ENCODE data around the gene CNTLN. TPM values are rescaled to one million over a fixed set of nuclear protein-coding genes. Genes with fewer than 3 reads are reported as not detected.

The CNTLN gene
- total and polyA plus RNA-seq, 2 of the 13 experiments (the other 11 are each of a cell fraction or from before 2014, with no cell fraction given) = 1.5 to 5.7 TPM

DNA sequence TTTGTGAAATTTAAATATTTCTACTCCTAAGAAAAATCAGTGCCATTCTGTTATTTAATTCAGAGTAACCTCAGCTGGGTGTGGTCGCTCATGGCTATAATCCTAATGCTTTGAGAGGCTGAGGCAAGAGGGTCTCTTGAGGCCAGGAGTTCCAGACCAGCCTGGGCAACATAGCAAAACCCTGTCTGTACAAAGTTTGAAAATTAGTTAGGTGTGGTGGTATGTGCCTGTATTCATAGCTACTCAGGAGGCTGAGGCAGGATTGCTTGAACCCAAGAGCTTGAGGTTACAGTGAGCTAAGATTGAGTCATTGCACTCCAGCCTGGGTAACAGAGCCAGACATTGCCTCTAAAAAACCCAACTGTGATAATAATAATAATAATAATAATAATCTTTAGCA lies 44.8 kb upstream of the CNTLN start:
- no peak overlapping the region for H3K4me3 ChIP-seq (replicated peaks in 1 of 3; ENCODE audit: insufficient read depth in 1 of 3, low read depth in 2 of 3, low read length in 3 of 3)
- FAIRE-seq = no peak
- no peaks in the 10 kb centered on the region for H4K20me1 ChIP-seq (ENCODE audit: insufficient read depth, low read length)
- no peak for DNase-seq (ENCODE audit: low spot score)
- no peaks in the 10 kb centered on the region for H3K4me1 ChIP-seq (ENCODE audit: insufficient read depth, low read length)
- WGBS (ENCODE audit: low lambda C conversion rate) = 0% methylated on average over 1 of the region's 1 CpG
- no peak overlapping the region for H3K27ac ChIP-seq (ENCODE audit: extremely low read length, insufficient read depth, low read length)
- no peaks in the 10 kb centered on the region for H3K36me3 ChIP-seq (replicated peaks in 1 of 2; ENCODE audit: control insufficient read depth in 1 of 2, insufficient read depth in 2 of 2, low read length in 2 of 2)
- ChIA-PET CTCF (ENCODE audit: low intra/inter-chr PET ratio, low total read pairs) (no interaction called here), POLR2A (no interaction called here)
- intact Hi-C loops (cut with micrococcal nuclease; ENCODE audit: unreplicated experiment) = no loop called here
- no TSS peak for BruUV-seq (replicated peaks)
- no peaks in the 10 kb centered on the region for H3K79me2 ChIP-seq (ENCODE audit: insufficient read depth, low read length)
- no peaks in the 10 kb centered on the region for H3K9me3 ChIP-seq (ENCODE audit: low read length)
- no peak overlapping the region for H2AFZ ChIP-seq (ENCODE audit: low read length)
- no peak for ATAC-seq
- no peaks in the 10 kb centered on the region for H3K27me3 ChIP-seq (ENCODE audit: control insufficient read depth in 1 of 2, insufficient read depth in 2 of 2, low read length in 2 of 2)
- H3K9ac ChIP-seq (ENCODE audit: insufficient read depth, low read depth, low read length) = no peak overlapping the region
- in situ Hi-C loops (cut with HindIII; ENCODE audit: extremely low pct_ligation_motif_present, low pct_unique_long_range_greater_than_20kb) = no loop called here
- no peak overlapping the region for H3K4me2 ChIP-seq (ENCODE audit: low read depth, low read length)
- TF ChIP-seq, protein P1, sequence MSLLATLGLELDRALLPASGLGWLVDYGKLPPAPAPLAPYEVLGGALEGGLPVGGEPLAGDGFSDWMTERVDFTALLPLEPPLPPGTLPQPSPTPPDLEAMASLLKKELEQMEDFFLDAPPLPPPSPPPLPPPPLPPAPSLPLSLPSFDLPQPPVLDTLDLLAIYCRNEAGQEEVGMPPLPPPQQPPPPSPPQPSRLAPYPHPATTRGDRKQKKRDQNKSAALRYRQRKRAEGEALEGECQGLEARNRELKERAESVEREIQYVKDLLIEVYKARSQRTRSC (CRISPR knock-in tag; IDR thresholded peaks at IDR 0.05; ENCODE audit: low read depth) = no peak
- no peak for TF ChIP-seq MED1 (CRISPR knock-in tag; IDR thresholded peaks at IDR 0.05)
- TF ChIP-seq ZNF720 (CRISPR knock-in tag; IDR thresholded peaks at IDR 0.05) = no peak
- TF ChIP-seq DR1 (CRISPR knock-in tag; IDR thresholded peaks at IDR 0.05) = no peak
- no peak for TF ChIP-seq ZNF232 (CRISPR knock-in tag; IDR thresholded peaks at IDR 0.05; ENCODE audit: borderline replicate concordance)
- TF ChIP-seq ZNF724P (CRISPR knock-in tag; IDR thresholded peaks at IDR 0.05; ENCODE audit: borderline replicate concordance) = no peak
- no peak for TF ChIP-seq KDM3A (CRISPR knock-in tag; IDR thresholded peaks at IDR 0.05; ENCODE audit: low read depth)
- no peak for TF ChIP-seq ZNF337 (CRISPR knock-in tag; IDR thresholded peaks at IDR 0.05; ENCODE audit: borderline replicate concordance, low read depth)
- no peak for TF ChIP-seq ZNF605 (CRISPR knock-in tag; IDR thresholded peaks at IDR 0.05)
- no peak for TF ChIP-seq ZNF780A (CRISPR knock-in tag; IDR thresholded peaks at IDR 0.05)
- TF ChIP-seq CBX1 (IDR thresholded peaks at IDR 0.05; ENCODE audit: low read depth) = no peak
- no peak for TF ChIP-seq HOMEZ (CRISPR knock-in tag; IDR thresholded peaks at IDR 0.05; ENCODE audit: low read depth)
- no peak for TF ChIP-seq NBN (conservative IDR thresholded peaks at IDR 0.05)
- TF ChIP-seq, protein P2, sequence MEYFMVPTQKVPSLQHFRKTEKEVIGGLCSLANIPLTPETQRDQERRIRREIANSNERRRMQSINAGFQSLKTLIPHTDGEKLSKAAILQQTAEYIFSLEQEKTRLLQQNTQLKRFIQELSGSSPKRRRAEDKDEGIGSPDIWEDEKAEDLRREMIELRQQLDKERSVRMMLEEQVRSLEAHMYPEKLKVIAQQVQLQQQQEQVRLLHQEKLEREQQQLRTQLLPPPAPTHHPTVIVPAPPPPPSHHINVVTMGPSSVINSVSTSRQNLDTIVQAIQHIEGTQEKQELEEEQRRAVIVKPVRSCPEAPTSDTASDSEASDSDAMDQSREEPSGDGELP (IDR thresholded peaks at IDR 0.05; ENCODE audit: borderline replicate concordance, low read depth) = no peak
- no peak for TF ChIP-seq ZNF282 (IDR thresholded peaks at IDR 0.05; ENCODE audit: partially characterized antibody)
- TF ChIP-seq ZBTB20 (CRISPR knock-in tag; IDR thresholded peaks at IDR 0.05; ENCODE audit: borderline replicate concordance, low read depth) = no peak
- TF ChIP-seq SMC3 (IDR thresholded peaks at IDR 0.05; ENCODE audit: low read length) = no peak
- TF ChIP-seq RAD21 (CRISPR knock-in tag; IDR thresholded peaks at IDR 0.05) = no peak
- TF ChIP-seq, protein P3, sequence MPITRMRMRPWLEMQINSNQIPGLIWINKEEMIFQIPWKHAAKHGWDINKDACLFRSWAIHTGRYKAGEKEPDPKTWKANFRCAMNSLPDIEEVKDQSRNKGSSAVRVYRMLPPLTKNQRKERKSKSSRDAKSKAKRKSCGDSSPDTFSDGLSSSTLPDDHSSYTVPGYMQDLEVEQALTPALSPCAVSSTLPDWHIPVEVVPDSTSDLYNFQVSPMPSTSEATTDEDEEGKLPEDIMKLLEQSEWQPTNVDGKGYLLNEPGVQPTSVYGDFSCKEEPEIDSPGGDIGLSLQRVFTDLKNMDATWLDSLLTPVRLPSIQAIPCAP (CRISPR knock-in tag; IDR thresholded peaks at IDR 0.05; ENCODE audit: low read depth) = no peak
